ENCODE data around the gene ATP2B2. TPM values are rescaled to one million over a fixed set of nuclear protein-coding genes. Genes with fewer than 3 reads are reported as not detected.

ATP2B2 gene
- total and polyA plus RNA-seq, 9 of the 15 experiments (the other 6 are each of a cell fraction or from before 2014, with no cell fraction given): 0.06 TPM; not detected in 8

- TF ChIP-seq ZFP91 (CRISPR knock-in tag; IDR thresholded peaks at IDR 0.05) (no peak), JUND (IDR thresholded peaks at IDR 0.05; ENCODE audit: borderline replicate concordance, low read depth, low read length) (0 out of 2 replicates have a peak, but pooled peaks have one; percentile 7), JUND (tag; IDR thresholded peaks at IDR 0.05; ENCODE audit: borderline replicate concordance, low read depth, low read length) (no peak), MTF1 (CRISPR knock-in tag; IDR thresholded peaks at IDR 0.05; ENCODE audit: borderline replicate concordance) (no peak), SRSF3 (IDR thresholded peaks at IDR 0.05; ENCODE audit: insufficient read depth, low read length) (no peak), PTTG1 (tag; IDR thresholded peaks at IDR 0.05; ENCODE audit: low read depth) (no peak), GABPB2 (CRISPR knock-in tag; conservative IDR thresholded peaks at IDR 0.05) (no peak), CTCF (IDR thresholded peaks at IDR 0.05 in 2 of 3, conservative IDR thresholded peaks at IDR 0.05 in 1 of 3; ENCODE audit: insufficient read depth in 2 of 3, low read depth in 1 of 3, low read length in 3 of 3) (peak; percentile 56 to 71 (median 57)), RBBP5 (IDR thresholded peaks at IDR 0.05; ENCODE audit: borderline replicate concordance, insufficient read depth, low read length, poor library complexity, severe bottlenecking) (peak; percentile 19), USF1 (CRISPR knock-in tag; IDR thresholded peaks at IDR 0.05) (no peak), COPS2 (conservative IDR thresholded peaks at IDR 0.05) (no peak), HMG20A (CRISPR knock-in tag; conservative IDR thresholded peaks at IDR 0.05) (no peak), CEBPB (tag; IDR thresholded peaks at IDR 0.05) (no peak), SMC3 (conservative IDR thresholded peaks at IDR 0.05; ENCODE audit: insufficient read depth, low read depth, low read length) (peak; percentile 50; the same call in 1 of the 2 replicates), DMBX1 (CRISPR knock-in tag; IDR thresholded peaks at IDR 0.05; ENCODE audit: borderline replicate concordance) (no peak), CGGBP1 (CRISPR knock-in tag; IDR thresholded peaks at IDR 0.05) (no peak), ZNF239 (CRISPR knock-in tag; IDR thresholded peaks at IDR 0.05) (no peak), MYC (IDR thresholded peaks at IDR 0.05; ENCODE audit: low read depth, low read length) (no peak), MYC (CRISPR knock-in tag; IDR thresholded peaks at IDR 0.05; ENCODE audit: borderline replicate concordance, low read depth) (no peak), HES1 (IDR thresholded peaks at IDR 0.05; ENCODE audit: low read depth) (no peak), FOXJ3 (CRISPR knock-in tag; IDR thresholded peaks at IDR 0.05) (no peak), BRCA1 (IDR thresholded peaks at IDR 0.05) (no peak), BRCA1 (CRISPR knock-in tag; IDR thresholded peaks at IDR 0.05) (no peak), TGIF2 (CRISPR knock-in tag; IDR thresholded peaks at IDR 0.05) (no peak), ZNF197 (CRISPR knock-in tag; IDR thresholded peaks at IDR 0.05; ENCODE audit: low read depth) (no peak), ZNF253 (CRISPR knock-in tag; conservative IDR thresholded peaks at IDR 0.05) (no peak)
Observed at GRCh38 chr3:10280177-10280529, 225.2 kb downstream of the ATP2B2 start (continued).
